Lung microvascular endothelial cell (primary cell): Measurements from ENCODE around the gene HDLBP. TPM values are rescaled to one million over a fixed set of nuclear protein-coding genes. Genes with fewer than 3 reads are reported as not detected.

Experiments used
- DNase-seq, 2 donors: peaks; one replicate each; pipeline versions ENCODE4 v3.0.0 to v3.0.0-alpha.2; 2010; ENCODE audit warnings: low read depth in 2 of 2
- total RNA-seq: library from RNA; depleted of rRNA; stranded (reverse); fragments of >200 nt; gene quantifications from 2 replicates; pipeline ENCODE4 v1.2.1, GENCODE V29; 2014

Gene HDLBP
- total RNA-seq, 1 donor from 2014 or later: 619 TPM

GRCh38 chr2:241216211-241216761, 99.2 kb downstream of the HDLBP start:
- DNase-seq: no peak

- DNase-seq: no peak
Measured at GRCh38 chr2:241215421-241215820, 100.1 kb downstream of the HDLBP start.

GRCh38 chr2:241214766-241215165, 100.7 kb downstream of the HDLBP start:
- no peak for DNase-seq

GRCh38 chr2:241214209-241214608, 101.3 kb downstream of the HDLBP start:
- no peak for DNase-seq

GRCh38 chr2:241213567-241213966, 101.9 kb downstream of the HDLBP start:
- DNase-seq: no peak

- DNase-seq: no peak
Measured at GRCh38 chr2:241213041-241213440, 102.4 kb downstream of the HDLBP start.

GRCh38 chr2:241211276-241211675, 104.2 kb downstream of the HDLBP start:
- no peak for DNase-seq

GRCh38 chr2:241209271-241209670, 106.2 kb downstream of the HDLBP start:
- DNase-seq: no peak

GRCh38 chr2:241208058-241208457, 107.4 kb downstream of the HDLBP start:
- DNase-seq: no peak

GRCh38 chr2:241207641-241208040, 107.8 kb downstream of the HDLBP start:
- no peak for DNase-seq

GRCh38 chr2:241207151-241207550, 108.3 kb downstream of the HDLBP start:
- DNase-seq: no peak

GRCh38 chr2:241205086-241205485, 110.4 kb downstream of the HDLBP start:
- no peak for DNase-seq

- DNase-seq: no peak
Measured at GRCh38 chr2:241204490-241204889, 111.0 kb downstream of the HDLBP start.

- DNase-seq: no peak
Measured at GRCh38 chr2:241204010-241204384, 111.5 kb downstream of the HDLBP start.

- DNase-seq: no peak
Measured at GRCh38 chr2:241203218-241204009, 112.1 kb downstream of the HDLBP start.

- DNase-seq: no peak
Measured at GRCh38 chr2:241202681-241203080, 112.8 kb downstream of the HDLBP start.

GRCh38 chr2:241202268-241202585, 113.2 kb downstream of the HDLBP start:
- DNase-seq: no peak

GRCh38 chr2:241201445-241202267, 113.8 kb downstream of the HDLBP start:
- no peak for DNase-seq

GRCh38 chr2:241200822-241201395, 114.6 kb downstream of the HDLBP start:
- no peak for DNase-seq

GRCh38 chr2:241199897-241200821, 115.3 kb downstream of the HDLBP start:
- no peak for DNase-seq

- no peak for DNase-seq
Measured at GRCh38 chr2:241199286-241199685, 116.2 kb downstream of the HDLBP start.
